ENCODE data around the gene MED13L. TPM values are rescaled to one million over a fixed set of nuclear protein-coding genes. Genes with fewer than 3 reads are reported as not detected.

Gene MED13L
- total RNA-seq, 4 donors from 2014 or later = 126 to 194 (median 154) TPM

DNA sequence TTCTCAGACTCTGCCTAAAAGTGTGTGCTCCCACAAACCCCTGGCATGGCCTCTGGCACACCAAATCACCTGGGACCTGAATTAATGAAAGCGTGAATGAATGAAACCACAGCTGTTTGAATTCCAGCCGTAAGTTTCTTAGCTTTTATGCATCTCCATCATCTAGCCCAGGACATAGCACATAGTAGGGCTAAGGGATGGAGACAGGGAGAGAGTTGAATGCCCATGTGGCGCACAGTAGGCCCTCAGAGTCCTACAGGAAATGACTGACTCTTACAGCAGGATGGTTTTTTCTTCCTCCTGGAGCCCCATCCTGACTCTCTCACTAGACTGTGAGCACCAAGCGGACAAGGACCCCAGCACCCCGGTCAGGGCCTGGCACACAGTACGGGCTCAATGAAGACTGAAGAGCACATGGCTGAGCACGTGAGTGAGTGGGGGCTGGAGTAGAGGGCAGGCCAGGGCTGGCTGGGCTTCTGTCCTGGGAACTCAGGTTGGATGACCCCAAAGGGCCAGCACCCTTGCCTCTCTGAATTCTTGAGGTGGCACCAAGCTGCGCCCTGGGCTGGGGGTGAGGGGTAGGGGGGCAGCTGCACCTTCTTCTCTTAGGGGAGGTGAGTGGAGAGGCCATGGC is 351.3 kb downstream of the MED13L start:
- in situ Hi-C loops (cut with MboI; ENCODE audit: low pct_ligation_motif_present in 1 of 4, low pct_unique_long_range_greater_than_20kb in 1 of 4, low sequenced_read_pairs in 3 of 4) = no loop called here
- Histone ChIP-seq H3K4me3 (no peak overlapping the region), H3K9me3 (no peaks in the 10 kb centered on the region), H3K27me3 (peaks cover 8% of the 10 kb centered on the region), H3K4me1 (no peaks in the 10 kb centered on the region), H3K27ac (no peak overlapping the region), H3K36me3 (no peaks in the 10 kb centered on the region)
- intact Hi-C loops (cut with DNase I; ENCODE audit: low total_unique reads) = no loop called here
- no peak for TF ChIP-seq EP300 (IDR thresholded peaks at IDR 0.05; ENCODE audit: low read depth)
- WGBS, 2 donors (ENCODE audit: low coverage in 1 of 2) = 57 to 80% methylated on average over 1 to 8 of the region's 8 CpGs
- no peak for DNase-seq

DNA sequence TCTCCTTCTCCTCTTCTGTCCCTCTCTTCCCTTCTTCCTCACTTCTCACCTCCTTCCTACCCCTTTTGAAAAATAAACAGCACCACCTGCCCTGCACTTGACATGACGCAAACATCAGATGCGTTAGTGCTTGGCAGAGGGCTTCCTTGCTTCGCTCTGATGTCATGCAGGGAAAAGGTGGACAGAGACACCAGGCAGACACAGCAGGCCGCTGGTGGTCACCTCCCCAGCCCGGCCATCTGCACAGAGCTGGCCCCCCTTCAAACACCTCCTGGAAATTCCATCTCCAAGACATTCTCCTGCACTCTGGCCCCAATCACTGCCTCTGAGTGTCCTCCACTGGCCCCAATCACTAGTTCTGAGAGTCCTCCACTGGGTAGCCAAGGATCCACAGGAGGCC is 353.6 kb downstream of the MED13L start:
- no peaks in the 10 kb centered on the region for H3K4me1 ChIP-seq
- DNase-seq = no peak
- no peaks in the 10 kb centered on the region for H3K9me3 ChIP-seq
- intact Hi-C loops (cut with DNase I; ENCODE audit: low total_unique reads) (no loop called here), in situ Hi-C loops (cut with MboI; ENCODE audit: low pct_ligation_motif_present in 1 of 4, low pct_unique_long_range_greater_than_20kb in 1 of 4, low sequenced_read_pairs in 3 of 4) (loop anchor here in 3 of 4 donors (25.0 kb wide), 2 partner anchors 1937 to 1962 kb away; partner anchors contain the start of gene RBM19 (in 1 of the 3))
- no peak overlapping the region for H3K27ac ChIP-seq
- WGBS, 2 donors (ENCODE audit: low coverage in 1 of 2) = 72 to 82% methylated on average over 3 to 5 of the region's 5 CpGs
- H3K4me3 ChIP-seq = no peak overlapping the region
- TF ChIP-seq, protein P1, sequence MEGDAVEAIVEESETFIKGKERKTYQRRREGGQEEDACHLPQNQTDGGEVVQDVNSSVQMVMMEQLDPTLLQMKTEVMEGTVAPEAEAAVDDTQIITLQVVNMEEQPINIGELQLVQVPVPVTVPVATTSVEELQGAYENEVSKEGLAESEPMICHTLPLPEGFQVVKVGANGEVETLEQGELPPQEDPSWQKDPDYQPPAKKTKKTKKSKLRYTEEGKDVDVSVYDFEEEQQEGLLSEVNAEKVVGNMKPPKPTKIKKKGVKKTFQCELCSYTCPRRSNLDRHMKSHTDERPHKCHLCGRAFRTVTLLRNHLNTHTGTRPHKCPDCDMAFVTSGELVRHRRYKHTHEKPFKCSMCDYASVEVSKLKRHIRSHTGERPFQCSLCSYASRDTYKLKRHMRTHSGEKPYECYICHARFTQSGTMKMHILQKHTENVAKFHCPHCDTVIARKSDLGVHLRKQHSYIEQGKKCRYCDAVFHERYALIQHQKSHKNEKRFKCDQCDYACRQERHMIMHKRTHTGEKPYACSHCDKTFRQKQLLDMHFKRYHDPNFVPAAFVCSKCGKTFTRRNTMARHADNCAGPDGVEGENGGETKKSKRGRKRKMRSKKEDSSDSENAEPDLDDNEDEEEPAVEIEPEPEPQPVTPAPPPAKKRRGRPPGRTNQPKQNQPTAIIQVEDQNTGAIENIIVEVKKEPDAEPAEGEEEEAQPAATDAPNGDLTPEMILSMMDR (IDR thresholded peaks at IDR 0.05) = no peak
- no peak for TF ChIP-seq EP300 (IDR thresholded peaks at IDR 0.05; ENCODE audit: low read depth)
- no peak for TF ChIP-seq POLR2AphosphoS5 (IDR thresholded peaks at IDR 0.05)
- TF ChIP-seq POLR2A (IDR thresholded peaks at IDR 0.05) = no peak
- no peaks in the 10 kb centered on the region for H3K36me3 ChIP-seq
- H3K27me3 ChIP-seq = peaks cover 11% of the 10 kb centered on the region

DNA sequence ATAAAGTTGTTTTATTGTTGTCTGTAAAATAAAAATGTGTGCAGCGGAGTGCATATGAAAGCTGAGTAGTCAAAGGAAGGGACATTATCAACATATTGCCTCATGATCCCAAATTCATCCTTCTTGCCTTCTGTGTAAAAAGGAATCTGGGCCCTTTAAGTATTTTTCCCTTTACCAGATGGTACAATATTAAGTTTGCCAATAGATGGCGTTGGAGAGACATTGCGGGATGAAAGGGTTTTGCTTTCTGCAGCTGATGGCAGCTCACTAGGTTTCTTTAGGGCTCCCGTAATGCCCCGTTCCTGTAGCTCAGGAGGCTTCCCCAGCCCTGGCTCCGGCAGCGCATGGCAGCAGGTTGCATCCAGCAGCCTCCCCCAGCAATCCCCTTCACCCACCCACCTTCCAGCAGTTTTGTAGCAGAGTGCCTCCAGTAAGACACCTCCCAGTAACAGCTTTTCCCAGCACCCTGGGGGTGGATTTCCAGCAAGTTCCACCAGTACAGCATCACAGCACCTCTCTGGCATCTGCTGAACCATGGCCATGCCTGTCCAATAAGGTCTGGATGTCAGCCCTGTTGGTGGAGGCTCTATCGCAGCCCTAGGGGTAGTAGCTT is 354.4 kb downstream of the MED13L start:
- no peaks in the 10 kb centered on the region for H3K4me1 ChIP-seq
- no peak for DNase-seq
- no peak overlapping the region for H3K4me3 ChIP-seq
- H3K36me3 ChIP-seq = no peaks in the 10 kb centered on the region
- TF ChIP-seq, protein P1 (IDR thresholded peaks at IDR 0.05) = peak in 2 of 5 experiments; percentile 9 to 13
- no peak for TF ChIP-seq POLR2A (IDR thresholded peaks at IDR 0.05)
- in situ Hi-C loops (cut with MboI; ENCODE audit: low pct_ligation_motif_present in 1 of 4, low pct_unique_long_range_greater_than_20kb in 1 of 4, low sequenced_read_pairs in 3 of 4) (loop anchor here in 3 of 4 donors (25.0 kb wide), 2 partner anchors 1936 to 1961 kb away; partner anchors contain the start of gene RBM19 (in 1 of the 3)), intact Hi-C loops (cut with DNase I; ENCODE audit: low total_unique reads) (no loop called here)
- peaks cover 19% of the 10 kb centered on the region for H3K27me3 ChIP-seq
- H3K9me3 ChIP-seq = no peaks in the 10 kb centered on the region
- 60 to 74% methylated on average over 2 to 8 of the region's 8 CpGs for WGBS, 2 donors (ENCODE audit: low coverage in 1 of 2)
- H3K27ac ChIP-seq = no peak overlapping the region

DNA sequence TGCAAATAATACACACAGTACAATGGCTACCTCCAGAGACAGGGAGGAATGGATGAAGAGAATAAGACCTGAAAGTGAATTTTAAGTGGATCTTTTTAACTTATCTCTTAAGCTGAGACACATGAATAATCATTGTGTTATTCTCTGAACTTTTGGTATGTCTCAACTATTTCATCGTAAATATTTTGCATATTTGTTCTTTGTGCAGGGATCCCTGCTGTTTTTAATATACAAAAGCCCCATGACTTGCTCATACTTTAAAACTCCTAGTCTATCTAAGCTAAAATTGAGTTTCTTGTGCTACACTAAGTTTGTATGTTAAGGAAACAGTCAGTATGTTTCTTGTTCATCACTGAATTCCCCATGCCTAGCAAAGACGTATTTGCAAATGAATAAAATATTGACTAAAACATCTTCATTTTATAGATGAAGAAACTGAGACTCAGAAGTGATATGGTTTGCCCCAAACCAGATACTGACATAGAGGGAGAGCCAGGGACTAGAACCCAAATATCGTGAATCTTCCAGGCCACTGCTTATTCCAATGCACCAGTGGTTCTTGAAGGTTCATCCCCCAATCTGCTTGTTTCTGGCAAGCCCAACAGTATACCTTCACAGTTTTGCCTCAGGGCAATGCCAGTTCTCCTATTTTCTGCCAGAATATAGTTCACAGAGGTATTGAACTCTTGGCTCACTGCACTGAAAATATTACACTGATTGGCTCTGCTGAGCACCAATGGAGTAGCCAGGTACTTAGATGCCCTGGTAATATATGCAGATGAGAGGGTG is 356.9 kb downstream of the MED13L start:
- in situ Hi-C loops (cut with MboI; ENCODE audit: low pct_ligation_motif_present in 1 of 4, low pct_unique_long_range_greater_than_20kb in 1 of 4, low sequenced_read_pairs in 3 of 4) (loop anchor here in 3 of 4 donors (25.0 kb wide), 2 partner anchors 1933 to 1958 kb away; partner anchors contain the start of gene RBM19 (in 1 of the 3)), intact Hi-C loops (cut with DNase I; ENCODE audit: low total_unique reads) (no loop called here)
- no peaks in the 10 kb centered on the region for H3K36me3 ChIP-seq
- no peak for DNase-seq
- TF ChIP-seq POLR2A (IDR thresholded peaks at IDR 0.05) (no peak), POLR2AphosphoS5 (IDR thresholded peaks at IDR 0.05) (no peak), EP300 (IDR thresholded peaks at IDR 0.05; ENCODE audit: low read depth) (no peak)
- TF ChIP-seq, protein P1 (IDR thresholded peaks at IDR 0.05) = no peak
- peaks cover 44% of the 10 kb centered on the region for H3K27me3 ChIP-seq
- no peak overlapping the region for H3K27ac ChIP-seq
- no peak overlapping the region for H3K4me3 ChIP-seq
- peaks cover 3 to 5% (median 4%) of the 10 kb centered on the region in 4 donors for H3K4me1 ChIP-seq
- H3K9me3 ChIP-seq = no peaks in the 10 kb centered on the region
- WGBS, 2 donors (ENCODE audit: low coverage in 1 of 2) = 79 to 89% methylated on average over 3 of the region's 3 CpGs

Measured in transverse colon (tissue), 4 donors.